T follicular helper cell (primary cell): Measurements from ENCODE around the gene SUSD3.

Experiments used
- DNase-seq: peaks from one replicate; pipeline ENCODE4 v3.0.0-alpha.2; 2020; ENCODE audit warnings: low read depth

The SUSD3 gene

DNA sequence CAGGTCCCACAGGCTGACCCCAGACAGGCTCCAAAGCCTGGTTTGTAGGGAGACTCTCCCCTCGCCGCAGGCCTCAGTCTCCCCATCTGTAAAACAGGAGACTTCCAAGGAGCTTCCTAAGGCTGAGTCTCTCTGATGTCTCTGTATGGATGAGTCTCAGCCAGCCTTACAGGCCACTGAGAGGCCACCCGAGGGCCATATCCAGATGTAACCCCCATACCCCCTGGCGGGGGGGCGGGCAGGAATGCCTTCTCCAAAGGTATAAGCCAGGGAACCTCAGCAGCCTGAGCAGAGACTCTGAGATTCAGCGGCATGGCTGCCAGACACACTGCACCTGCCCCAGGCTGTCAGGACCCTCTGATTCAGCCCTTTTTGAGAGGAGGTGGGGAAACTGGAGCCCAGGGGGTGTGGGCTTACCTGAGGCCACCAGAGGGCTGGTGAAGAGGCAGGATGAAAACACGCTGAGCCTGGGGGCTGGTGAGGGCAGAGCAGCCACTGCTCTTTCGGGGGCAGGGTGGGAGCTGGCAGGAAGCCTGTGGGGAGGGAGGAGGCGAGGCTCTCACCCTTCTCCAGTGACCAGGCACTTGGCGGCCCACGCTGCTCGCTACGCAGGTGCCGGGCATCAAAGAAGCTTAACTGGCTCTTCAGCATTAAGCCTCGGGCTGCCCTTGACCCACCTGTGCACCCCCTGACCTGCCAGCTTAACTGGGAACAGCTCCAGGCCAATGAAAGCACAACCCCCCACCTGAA, 5.5 kb upstream of the SUSD3 start:
- DNase-seq: no peak

GRCh38 chr9:93053781-93054331, 4.6 kb upstream of the SUSD3 start:
- no peak for DNase-seq

DNA sequence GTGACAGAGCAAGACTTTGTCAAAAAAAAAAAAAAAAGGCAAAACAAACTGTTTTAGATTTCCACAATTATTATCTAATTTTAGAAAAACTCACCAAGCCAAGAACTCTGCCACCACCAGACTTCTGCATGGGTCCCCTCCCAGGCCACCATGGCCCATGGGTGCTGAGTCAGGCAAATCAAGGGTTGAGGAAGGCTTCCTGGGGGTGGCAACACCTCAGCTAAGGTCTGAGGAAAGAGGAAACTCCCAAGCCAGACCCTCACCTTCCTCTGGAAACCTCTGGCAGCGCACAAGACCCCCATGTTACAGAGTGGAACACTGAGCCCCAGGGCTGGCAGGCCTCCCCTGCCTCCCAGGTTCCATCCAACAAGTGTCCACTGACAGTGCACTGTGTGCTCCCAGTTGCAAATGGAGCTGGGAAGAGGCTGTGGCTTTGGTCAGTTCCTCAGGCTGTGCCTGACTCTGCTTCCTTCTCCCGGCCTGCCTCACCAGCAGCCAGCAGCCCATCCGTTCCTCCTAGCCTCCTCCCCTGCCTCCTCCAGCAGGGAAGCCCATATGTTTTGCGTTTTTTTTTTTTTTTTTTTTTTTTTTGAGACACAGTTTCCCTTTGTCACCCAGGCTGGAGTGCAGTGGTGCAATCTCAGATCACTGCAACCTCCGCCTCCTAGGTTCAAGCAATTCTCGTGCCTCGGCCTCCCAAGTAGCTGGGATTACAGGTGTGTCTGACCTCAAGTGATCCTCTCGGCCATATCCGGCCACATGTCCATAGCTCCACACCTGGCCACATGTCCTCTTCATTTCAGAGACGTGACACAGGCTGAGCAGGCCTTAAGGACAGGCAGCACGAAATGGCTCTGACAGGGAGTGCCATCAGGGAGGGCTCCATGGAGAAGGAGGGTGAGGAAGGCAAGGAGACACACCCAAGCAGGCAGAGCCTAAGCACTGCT, 3.5 kb upstream of the SUSD3 start:
- DNase-seq: no peak

DNA sequence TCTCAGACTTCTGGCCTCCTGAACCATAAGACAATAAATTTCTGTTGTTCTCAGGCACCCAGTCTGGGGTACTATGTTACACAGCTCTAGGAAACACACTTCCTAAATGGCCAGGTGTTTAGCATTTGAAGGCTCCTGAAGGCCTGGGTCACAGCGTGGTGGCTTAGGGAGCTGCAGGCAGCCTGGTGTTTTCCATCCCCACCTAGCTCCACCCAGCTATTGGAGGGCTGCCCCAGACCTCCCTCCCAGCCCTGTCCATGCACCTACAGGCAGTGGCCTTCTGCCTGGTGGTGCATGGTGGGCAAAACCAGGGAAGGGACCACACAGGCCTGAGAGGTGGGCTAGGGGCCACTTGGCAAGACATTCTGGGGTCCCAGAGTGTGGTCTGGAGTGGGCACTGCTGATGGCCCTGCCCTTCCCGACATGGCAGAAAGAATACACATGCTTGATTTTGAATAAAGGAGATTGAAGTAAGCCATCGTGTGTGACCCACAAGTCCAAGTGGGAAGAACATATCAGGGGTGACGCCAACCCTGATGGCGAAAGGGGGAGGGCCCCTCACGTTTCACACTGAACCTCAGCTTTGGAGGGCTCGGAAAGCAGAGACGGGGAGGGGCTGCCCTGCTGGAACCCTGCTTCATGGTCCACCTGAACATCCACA, 1.3 kb upstream of the SUSD3 start:
- no peak for DNase-seq

DNA sequence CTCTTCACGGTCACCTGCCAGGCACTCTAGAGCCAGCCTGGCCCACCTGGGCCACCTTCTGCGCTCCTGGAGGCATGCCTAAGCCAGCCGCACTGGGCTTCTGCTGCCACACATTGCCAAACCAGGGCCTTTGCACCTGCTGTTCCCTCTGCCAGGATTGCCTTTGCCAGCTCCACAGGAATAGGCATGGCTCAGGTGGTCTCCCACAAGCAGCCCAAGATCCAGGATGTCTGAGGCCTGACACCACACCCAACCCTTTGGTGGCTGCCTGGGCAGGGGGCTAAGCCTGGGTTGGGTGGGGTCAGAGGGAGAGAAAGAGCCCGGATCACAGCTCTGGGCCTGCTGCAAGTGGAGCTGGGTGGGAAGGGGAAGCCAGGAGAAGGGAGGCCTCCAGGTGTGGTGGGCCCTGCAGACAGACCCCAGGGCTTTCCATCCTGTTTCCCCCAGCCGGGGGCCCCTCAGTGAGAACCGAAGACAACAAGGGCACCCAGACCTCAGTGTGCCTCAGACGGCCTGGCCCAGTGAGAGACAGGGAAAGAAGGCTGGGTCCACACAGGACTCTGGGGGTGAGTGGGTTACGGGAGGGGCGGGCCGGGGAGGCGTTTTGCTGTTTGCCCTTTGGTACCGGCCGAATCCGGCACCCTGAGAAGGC, 672 bp upstream of the SUSD3 start:
- no peak for DNase-seq

- DNase-seq: no peak
Measured at GRCh38 chr9:93059011-93059714, 662 bp downstream of the SUSD3 start.

- no peak for DNase-seq
Measured at GRCh38 chr9:93059715-93060578, 1.4 kb downstream of the SUSD3 start.

- DNase-seq: no peak
Measured at GRCh38 chr9:93060746-93061259, 2.3 kb downstream of the SUSD3 start.

DNA sequence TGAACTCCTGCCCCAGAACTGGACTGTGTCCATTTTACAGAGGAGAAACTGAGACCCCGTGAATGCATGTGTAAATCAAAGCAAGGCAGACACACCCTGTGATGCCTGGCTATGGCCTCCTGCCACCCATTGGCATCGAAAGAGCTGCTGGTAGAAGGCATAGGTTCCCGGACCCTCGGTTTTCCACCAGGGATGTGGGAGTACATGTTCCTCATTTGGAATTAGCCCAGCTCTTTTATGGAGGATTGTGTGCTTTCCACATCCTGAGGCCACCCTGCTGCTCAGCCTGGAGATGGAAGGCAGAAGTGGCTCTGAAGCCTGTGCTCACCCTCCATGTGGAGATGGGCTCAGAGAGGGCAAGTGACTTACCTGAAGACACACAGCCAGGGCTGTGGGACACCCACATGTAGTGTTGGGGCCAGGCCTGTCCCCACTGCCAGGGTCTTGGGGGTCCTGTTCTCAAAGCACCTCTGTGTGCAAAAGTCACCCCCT, 2.8 kb downstream of the SUSD3 start:
- DNase-seq: no peak

- DNase-seq: no peak
Measured at GRCh38 chr9:93061791-93062763, 3.6 kb downstream of the SUSD3 start.

DNA sequence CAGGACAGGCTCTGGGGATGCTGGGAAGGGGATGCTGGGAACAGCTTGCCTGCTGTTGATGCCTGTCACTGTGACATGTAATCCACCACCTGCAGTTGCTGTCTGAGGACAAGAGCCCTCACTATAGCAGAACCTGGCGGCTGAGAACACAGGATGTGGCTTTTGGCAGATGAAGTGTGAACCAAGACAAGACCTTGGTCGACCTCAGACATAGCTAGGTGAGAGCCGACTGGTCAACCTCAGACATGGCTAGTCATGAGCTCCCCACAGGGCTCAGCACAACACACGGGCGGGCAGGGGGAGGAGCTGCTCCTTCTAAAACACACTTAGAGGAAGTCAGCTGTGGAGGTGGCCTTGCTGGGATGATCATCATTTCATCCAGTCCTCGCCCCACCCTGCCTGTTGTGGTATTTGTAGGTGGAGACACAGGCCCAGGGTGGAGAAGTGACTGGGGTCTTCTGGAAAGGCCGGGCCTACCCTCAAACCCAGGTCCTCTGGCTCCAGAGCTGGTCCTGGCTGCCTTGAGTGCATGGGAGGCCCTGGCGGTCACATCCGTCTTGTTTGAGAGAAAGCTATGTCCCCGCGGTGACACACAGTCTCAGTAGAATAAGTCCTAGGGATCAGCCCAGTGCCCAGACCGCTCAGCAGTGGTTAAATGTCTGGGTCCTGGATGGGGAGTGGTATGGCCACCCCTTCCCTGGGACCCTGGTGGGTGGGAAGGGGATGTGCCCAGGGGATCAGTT, 6.1 kb downstream of the SUSD3 start:
- DNase-seq: peak; percentile 83

DNA sequence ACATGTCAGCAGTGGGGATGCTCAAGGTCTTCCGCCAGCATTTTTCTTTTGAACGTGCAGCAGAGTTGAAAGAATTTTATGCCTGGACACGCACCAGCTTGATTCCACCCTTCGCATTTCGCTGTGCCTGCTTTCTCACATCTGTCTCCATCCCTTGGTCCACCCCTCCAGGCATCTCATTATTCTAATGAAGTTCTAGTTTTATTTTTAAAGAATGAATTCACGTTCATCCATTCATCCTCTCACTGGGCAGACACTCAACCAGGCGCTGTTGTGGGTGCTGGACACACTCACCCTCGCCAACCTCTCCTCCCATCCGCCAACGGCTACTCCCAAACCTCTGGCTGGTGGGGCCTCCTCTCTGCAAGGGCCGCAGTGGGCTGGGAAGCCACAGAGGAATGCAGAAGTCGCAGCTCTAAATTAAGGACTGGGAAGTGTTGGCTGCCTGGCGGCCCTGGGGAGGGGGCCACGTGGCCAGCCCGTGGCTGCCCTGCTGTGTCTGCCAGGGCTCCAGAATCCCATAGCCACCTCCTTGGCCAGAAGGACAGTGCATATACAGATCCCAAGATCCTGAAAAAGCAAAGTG, 6.7 kb downstream of the SUSD3 start:
- no peak for DNase-seq

DNA sequence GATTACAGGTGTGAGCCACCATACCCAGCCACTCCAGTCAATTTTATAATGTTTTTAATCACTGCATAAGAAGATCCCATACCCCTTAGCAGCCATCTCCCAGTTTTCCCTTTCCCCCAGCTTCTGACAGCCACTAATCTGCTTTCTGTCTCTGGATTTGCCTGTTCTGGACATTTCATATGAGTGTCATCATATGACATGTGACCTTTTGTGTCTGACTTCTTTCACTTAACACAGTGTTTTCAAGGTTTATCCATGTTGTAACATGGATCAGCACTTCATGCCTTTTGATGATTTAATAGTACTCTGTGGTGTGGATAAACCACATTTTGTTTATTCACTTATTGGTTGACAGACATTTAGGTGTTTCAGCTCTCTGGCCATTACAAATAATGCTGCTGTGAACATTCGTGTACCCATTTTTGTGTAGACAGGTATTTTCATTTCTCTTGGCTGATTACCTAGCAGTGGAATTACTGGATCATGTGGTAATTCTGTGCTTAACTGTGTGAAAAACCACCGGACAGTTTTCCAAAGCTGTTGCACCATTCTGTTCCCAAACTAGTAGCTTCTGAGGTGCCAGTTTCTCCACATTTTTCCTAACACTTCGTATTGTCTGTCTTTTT, 8.6 kb downstream of the SUSD3 start:
- DNase-seq: no peak

- DNase-seq: no peak
Measured at GRCh38 chr9:93068956-93069355, 10.5 kb downstream of the SUSD3 start.

GRCh38 chr9:93071464-93071863, 13.0 kb downstream of the SUSD3 start:
- DNase-seq: no peak

DNA sequence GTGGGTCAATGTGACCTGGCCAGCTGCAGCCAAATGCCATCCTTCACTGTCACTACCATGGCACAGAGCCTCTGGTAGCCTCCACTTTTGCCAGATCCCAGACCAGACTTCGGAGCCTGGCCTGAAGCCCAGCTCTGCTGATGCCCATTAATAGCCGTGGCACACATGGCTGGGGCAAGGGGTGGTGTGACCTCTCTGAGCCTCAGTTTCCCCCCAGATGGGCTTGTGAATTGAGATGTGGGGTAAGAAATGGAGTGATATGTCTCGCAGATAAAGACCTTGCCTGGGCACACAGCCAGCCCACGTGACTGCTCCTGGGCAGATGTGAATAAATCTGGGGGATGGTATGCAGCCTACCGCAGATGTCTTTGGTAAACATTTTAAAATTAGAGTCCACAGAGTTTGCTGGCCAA, 13.9 kb downstream of the SUSD3 start:
- DNase-seq: no peak
